Activated T-helper 17 cell treated with anti-CD3 and anti-CD28 coated beads, Interleukin-2, amount 50 U/mL, for 72 hours (primary cell): Measurements from ENCODE around the gene HMOX2. TPM values are rescaled to one million over a fixed set of nuclear protein-coding genes. Genes with fewer than 3 reads are reported as not detected.

ENCODE experiments used
- ATAC-seq: fragments of 150-1000 bp; cut with Tn5 transposase; replicated peaks from 2 replicates; pipeline ENCODE4 v1.10.0; 2021; ENCODE audit warnings: mild to moderate bottlenecking, moderate library complexity
- H3K27ac Mint-ChIP-seq: one replicate; pipeline ENCODE4 v1.8.0; 2022; ENCODE audit warnings: mixed read lengths
- H3K27me3 Mint-ChIP-seq: one replicate; pipeline ENCODE4 v1.8.0; 2022; ENCODE audit warnings: mixed read lengths
- H3K36me3 Mint-ChIP-seq: one replicate; pipeline ENCODE4 v1.8.0; 2022; ENCODE audit warnings: low read depth, mild to moderate bottlenecking, mixed read lengths
- H3K4me1 Mint-ChIP-seq: one replicate; pipeline ENCODE4 v1.8.0; 2022; ENCODE audit warnings: mixed read lengths
- H3K4me3 Mint-ChIP-seq: one replicate; pipeline ENCODE4 v1.8.0; 2022; ENCODE audit warnings: mild to moderate bottlenecking, mixed read lengths
- H3K9me3 Mint-ChIP-seq: one replicate; pipeline ENCODE4 v1.8.0; 2022; ENCODE audit warnings: mixed read lengths
- total RNA-seq, 2 donors: library from RNA; stranded (reverse); gene quantifications; one replicate each; pipeline ENCODE4 v1.2.3, GENCODE V29; 2022

The HMOX2 gene
- total RNA-seq, 2 donors from 2014 or later, result 60.0 to 92.1 TPM

- Mint-ChIP-seq H3K4me3 (peak overlapping the region; percentile 81), H3K9me3 (no peaks in the 10 kb centered on the region), H3K4me1 (peaks cover 39% of the 10 kb centered on the region)
Measured at GRCh38 chr16:4505356-4506147, 29.4 kb downstream of the HMOX2 start.

GRCh38 chr16:4506450-4506849 is 30.3 kb downstream of the HMOX2 start:
- Mint-ChIP-seq H3K4me1 (peaks cover 36% of the 10 kb centered on the region), H3K9me3 (no peaks in the 10 kb centered on the region), H3K27ac (peak overlapping the region; percentile 95), H3K27me3 (no peaks in the 10 kb centered on the region), H3K36me3 (peaks cover 67% of the 10 kb centered on the region), H3K4me3 (peak overlapping the region; percentile 81)
- ATAC-seq, result peak; percentile 73

More at GRCh38 chr16:4505356-4506147, 29.4 kb downstream of the HMOX2 start:
- ATAC-seq, result peak; percentile 90
- peaks cover 58% of the 10 kb centered on the region for H3K36me3 Mint-ChIP-seq
- peak overlapping the region; percentile 95 for H3K27ac Mint-ChIP-seq
- H3K27me3 Mint-ChIP-seq, result no peaks in the 10 kb centered on the region

GRCh38 chr16:4507588-4508345 is 31.6 kb downstream of the HMOX2 start:
- peaks cover 77% of the 10 kb centered on the region for H3K36me3 Mint-ChIP-seq
- no peak for ATAC-seq
- H3K27ac Mint-ChIP-seq, result peak overlapping the region; percentile 36
- H3K9me3 Mint-ChIP-seq, result no peaks in the 10 kb centered on the region
- no peak overlapping the region for H3K4me3 Mint-ChIP-seq
- H3K27me3 Mint-ChIP-seq, result no peaks in the 10 kb centered on the region
- H3K4me1 Mint-ChIP-seq, result peaks cover 36% of the 10 kb centered on the region

GRCh38 chr16:4508806-4509205 is 32.6 kb downstream of the HMOX2 start:
- no peak for ATAC-seq
- H3K4me3 Mint-ChIP-seq, result no peak overlapping the region
- H3K27me3 Mint-ChIP-seq, result no peaks in the 10 kb centered on the region
- no peaks in the 10 kb centered on the region for H3K9me3 Mint-ChIP-seq
- H3K4me1 Mint-ChIP-seq, result peaks cover 27% of the 10 kb centered on the region
- peak overlapping the region; percentile 38 for H3K27ac Mint-ChIP-seq
- peaks cover 83% of the 10 kb centered on the region for H3K36me3 Mint-ChIP-seq

- Mint-ChIP-seq H3K27ac (peak overlapping the region; percentile 41), H3K4me3 (no peak overlapping the region), H3K9me3 (no peaks in the 10 kb centered on the region), H3K36me3 (peaks cover 83% of the 10 kb centered on the region), H3K4me1 (peaks cover 26% of the 10 kb centered on the region), H3K27me3 (no peaks in the 10 kb centered on the region)
- no peak for ATAC-seq
Measured at GRCh38 chr16:4509420-4509819, 33.2 kb downstream of the HMOX2 start.

GRCh38 chr16:4510131-4510530 is 33.9 kb downstream of the HMOX2 start:
- H3K36me3 Mint-ChIP-seq, result peaks cover 84% of the 10 kb centered on the region
- H3K4me1 Mint-ChIP-seq, result peaks cover 28% of the 10 kb centered on the region
- peak overlapping the region; percentile 41 for H3K27ac Mint-ChIP-seq
- no peaks in the 10 kb centered on the region for H3K27me3 Mint-ChIP-seq
- H3K9me3 Mint-ChIP-seq, result no peaks in the 10 kb centered on the region
- no peak overlapping the region for H3K4me3 Mint-ChIP-seq
- no peak for ATAC-seq

- H3K4me1 Mint-ChIP-seq, result peaks cover 31% of the 10 kb centered on the region
- no peak for ATAC-seq
- no peak overlapping the region for H3K4me3 Mint-ChIP-seq
- H3K36me3 Mint-ChIP-seq, result peaks cover 84% of the 10 kb centered on the region
- H3K27ac Mint-ChIP-seq, result peak overlapping the region; percentile 75
- H3K27me3 Mint-ChIP-seq, result no peaks in the 10 kb centered on the region
- H3K9me3 Mint-ChIP-seq, result no peaks in the 10 kb centered on the region
Measured at GRCh38 chr16:4510747-4511426, 34.7 kb downstream of the HMOX2 start.

GRCh38 chr16:4511441-4512082 is 35.4 kb downstream of the HMOX2 start:
- Mint-ChIP-seq H3K4me1 (peaks cover 29% of the 10 kb centered on the region), H3K9me3 (no peaks in the 10 kb centered on the region), H3K27ac (peak overlapping the region; percentile 75), H3K36me3 (peaks cover 79% of the 10 kb centered on the region), H3K4me3 (no peak overlapping the region), H3K27me3 (no peaks in the 10 kb centered on the region)
- ATAC-seq, result no peak

GRCh38 chr16:4512473-4512872 is 36.3 kb downstream of the HMOX2 start:
- no peak for ATAC-seq
- Mint-ChIP-seq H3K4me3 (no peak overlapping the region), H3K9me3 (no peaks in the 10 kb centered on the region), H3K27me3 (no peaks in the 10 kb centered on the region), H3K27ac (peak overlapping the region; percentile 25), H3K4me1 (peaks cover 29% of the 10 kb centered on the region), H3K36me3 (peaks cover 70% of the 10 kb centered on the region)

GRCh38 chr16:4513086-4513860 is 37.1 kb downstream of the HMOX2 start:
- ATAC-seq, result no peak
- Mint-ChIP-seq H3K4me1 (peaks cover 29% of the 10 kb centered on the region), H3K9me3 (no peaks in the 10 kb centered on the region), H3K36me3 (peaks cover 62% of the 10 kb centered on the region), H3K4me3 (no peak overlapping the region), H3K27ac (peak overlapping the region; percentile 69), H3K27me3 (no peaks in the 10 kb centered on the region)

- H3K4me1 Mint-ChIP-seq, result peaks cover 33% of the 10 kb centered on the region
- no peak overlapping the region for H3K4me3 Mint-ChIP-seq
- peak overlapping the region; percentile 94 for H3K27ac Mint-ChIP-seq
- ATAC-seq, result no peak
- no peaks in the 10 kb centered on the region for H3K9me3 Mint-ChIP-seq
- peaks cover 56% of the 10 kb centered on the region for H3K36me3 Mint-ChIP-seq
- no peaks in the 10 kb centered on the region for H3K27me3 Mint-ChIP-seq
Measured at GRCh38 chr16:4513881-4514280, 37.7 kb downstream of the HMOX2 start.

- H3K27ac Mint-ChIP-seq, result peak overlapping the region; percentile 94
- H3K4me3 Mint-ChIP-seq, result peak overlapping the region; percentile 72
- no peaks in the 10 kb centered on the region for H3K27me3 Mint-ChIP-seq
- no peak for ATAC-seq
- no peaks in the 10 kb centered on the region for H3K9me3 Mint-ChIP-seq
- peaks cover 33% of the 10 kb centered on the region for H3K4me1 Mint-ChIP-seq
- peaks cover 49% of the 10 kb centered on the region for H3K36me3 Mint-ChIP-seq
Measured at GRCh38 chr16:4514606-4515005, 38.4 kb downstream of the HMOX2 start.

- Mint-ChIP-seq H3K4me3 (peak overlapping the region; percentile 72), H3K27me3 (no peaks in the 10 kb centered on the region), H3K36me3 (peaks cover 37% of the 10 kb centered on the region), H3K27ac (peak overlapping the region; percentile 94), H3K9me3 (no peaks in the 10 kb centered on the region), H3K4me1 (peaks cover 32% of the 10 kb centered on the region)
- ATAC-seq, result peak; percentile 65
Measured at GRCh38 chr16:4515611-4516233, 39.5 kb downstream of the HMOX2 start.
